IPS-18c (cell line): ENCODE results near the gene WAS.

ENCODE experiments used
- H3K4me3 ChIP-seq: 2 replicates; pipeline ENCODE4 v1.7.0; 2013; ENCODE audit warnings: low read depth, mild to moderate bottlenecking, low read length, moderate library complexity; ENCODE audit not compliant: insufficient read depth
- H3K9me3 ChIP-seq: one replicate; pipeline ENCODE4 v1.6.1; 2013; ENCODE audit warnings: mild to moderate bottlenecking, low read length, moderate library complexity; ENCODE audit not compliant: control insufficient read depth, insufficient read depth

Gene WAS

GRCh38 chrX:48726596-48726995 lies 43.0 kb downstream of the WAS start:
- no peak overlapping the region for H3K4me3 ChIP-seq
- H3K9me3 ChIP-seq = peaks cover 7% of the 10 kb centered on the region

DNA sequence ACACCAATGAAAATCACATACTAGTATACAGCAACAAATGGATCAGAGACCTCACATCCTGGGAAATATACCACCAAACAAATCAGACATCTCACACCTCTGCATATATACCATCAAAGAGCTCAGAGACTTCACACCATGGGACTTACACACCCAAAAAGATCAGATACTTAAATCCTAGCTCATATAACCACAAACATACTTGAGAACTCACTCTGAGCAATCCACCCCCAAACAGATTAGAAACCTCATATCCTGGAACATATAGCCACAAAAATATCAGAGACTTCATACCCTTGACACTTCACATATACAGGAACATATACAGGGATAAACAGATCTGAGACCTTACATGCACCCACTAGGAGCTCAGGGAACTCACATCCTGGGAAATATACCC lies 45.1 kb downstream of the WAS start:
- H3K4me3 ChIP-seq = no peak overlapping the region
- H3K9me3 ChIP-seq = peaks cover 15% of the 10 kb centered on the region

DNA sequence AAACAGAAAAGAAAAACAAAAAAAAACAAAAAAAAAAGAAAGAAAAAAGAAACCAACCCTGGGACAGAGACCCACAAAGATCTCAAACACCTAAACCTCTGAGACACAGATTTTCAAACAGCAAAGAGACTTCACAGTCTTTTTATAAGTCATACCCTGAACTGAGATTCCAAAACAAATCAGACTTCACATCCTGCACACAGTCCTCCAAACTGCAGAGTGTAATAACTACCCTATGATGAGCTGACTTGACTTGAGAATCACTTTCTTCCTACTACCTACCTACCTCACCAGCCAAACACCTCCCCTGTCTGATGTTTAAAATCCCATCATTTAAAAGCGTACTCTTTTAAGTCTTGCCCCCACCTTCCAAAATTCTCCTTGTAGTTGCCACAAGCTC lies 52.7 kb downstream of the WAS start:
- no peak overlapping the region for H3K4me3 ChIP-seq
- H3K9me3 ChIP-seq = peaks cover 19% of the 10 kb centered on the region

- no peak overlapping the region; the same call in 1 of the 2 replicates for H3K4me3 ChIP-seq
- H3K9me3 ChIP-seq = peaks cover 17% of the 10 kb centered on the region
Measured at GRCh38 chrX:48736878-48737212, 53.2 kb downstream of the WAS start.

GRCh38 chrX:48737213-48737938 lies 53.8 kb downstream of the WAS start:
- Histone ChIP-seq H3K4me3 (peak overlapping the region; percentile 62), H3K9me3 (peaks cover 21% of the 10 kb centered on the region)

DNA sequence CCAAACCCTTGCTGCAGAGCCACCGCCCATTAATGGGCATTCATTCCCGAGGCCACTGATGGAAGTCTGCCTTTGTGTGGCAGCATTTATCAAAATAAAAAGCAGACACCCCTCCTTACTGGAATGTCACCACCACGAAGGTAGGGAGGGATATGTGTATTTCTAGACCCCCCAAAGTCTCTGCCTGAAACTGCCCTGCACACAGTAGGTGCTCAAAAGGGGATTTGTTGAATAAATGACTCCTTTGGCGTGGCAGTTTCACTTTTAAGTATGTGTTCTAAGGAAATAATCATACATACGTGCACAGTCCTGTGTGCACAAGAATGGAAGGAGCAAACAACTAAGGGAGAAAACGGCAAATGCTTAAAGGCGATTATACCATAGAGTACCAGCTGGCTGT lies 54.3 kb downstream of the WAS start:
- Histone ChIP-seq H3K4me3 (peak overlapping the region; percentile 62), H3K9me3 (peaks cover 25% of the 10 kb centered on the region)
